OCI-LY1 (cell line): Measurements from ENCODE around the gene EXOSC10.

ENCODE experiments used
- H2AFZ ChIP-seq: fragments of 200-600 bp; sonication (generic), shearing (Covaris generic); 2 replicates; pipeline ENCODE4 v1.6.0; 2014; ENCODE audit warnings: antibody characterized with exemption, mild to moderate bottlenecking, low read length
- H3F3A ChIP-seq: fragments of 200-600 bp; sonication (generic), shearing (Covaris generic); 2 replicates; pipeline ENCODE4 v1.6.0; 2014; ENCODE audit warnings: mild to moderate bottlenecking, antibody characterized with exemption, low read length, moderate library complexity; ENCODE audit not compliant: insufficient read depth
- H3K27ac ChIP-seq: fragments of 200-600 bp; sonication (generic); 2 replicates; pipeline ENCODE4 v1.5.1; 2014; ENCODE audit warnings: low read length, mixed run types, mild to moderate bottlenecking, low read depth; ENCODE audit not compliant: poor library complexity, severe bottlenecking
- H3K27me3 ChIP-seq: fragments of 200-600 bp; sonication (generic); 2 replicates; pipeline ENCODE4 v1.6.0; 2014; ENCODE audit warnings: antibody characterized with exemption, mild to moderate bottlenecking, low read length, moderate library complexity; ENCODE audit not compliant: insufficient read depth
- H3K36me3 ChIP-seq: fragments of 200-600 bp; sonication (generic); 2 replicates; pipeline ENCODE4 v1.6.1; 2014; ENCODE audit warnings: mild to moderate bottlenecking, antibody characterized with exemption, low read length, moderate library complexity, mixed read lengths; ENCODE audit not compliant: insufficient read depth
- H3K4me1 ChIP-seq: fragments of 200-600 bp; sonication (generic); 2 replicates; pipeline ENCODE4 v1.5.1; 2014; ENCODE audit warnings: mild to moderate bottlenecking, low read length, moderate library complexity; ENCODE audit not compliant: insufficient read depth, severe bottlenecking
- H3K4me2 ChIP-seq: fragments of 200-600 bp; sonication (generic), shearing (Covaris generic); 2 replicates; pipeline ENCODE4 v1.6.1; 2014; ENCODE audit warnings: low read length
- H3K4me3 ChIP-seq: fragments of 200-600 bp; sonication (generic); 2 replicates; pipeline ENCODE4 v1.5.1; 2014; ENCODE audit warnings: low read length, low read depth, mild to moderate bottlenecking, mixed read lengths; ENCODE audit not compliant: poor library complexity, severe bottlenecking
- H3K79me2 ChIP-seq: fragments of 200-600 bp; shearing (Covaris generic); 2 replicates; pipeline ENCODE4 v1.6.1; 2016; ENCODE audit warnings: mixed run types, low read length, mixed read lengths; ENCODE audit not compliant: insufficient read depth
- H3K9ac ChIP-seq: fragments of 200-600 bp; sonication (generic), shearing (Covaris generic); 2 replicates; pipeline ENCODE4 v1.6.1; 2014; ENCODE audit warnings: mild to moderate bottlenecking, low read length, mixed read lengths
- H3K9me2 ChIP-seq: fragments of 200-600 bp; sonication (generic), shearing (Covaris generic); 2 replicates; pipeline ENCODE4 v1.6.1; 2014; ENCODE audit warnings: low read depth, mild to moderate bottlenecking, low read length, mixed read lengths
- H3K9me3 ChIP-seq: fragments of 200-600 bp; shearing (Covaris generic); 2 replicates; pipeline ENCODE4 v1.6.1; 2014; ENCODE audit warnings: low read length, mixed read lengths
- H4K20me1 ChIP-seq: fragments of 200-600 bp; sonication (generic), shearing (Covaris generic); 2 replicates; pipeline ENCODE4 v1.6.0; 2016; ENCODE audit warnings: mild to moderate bottlenecking, low read length; ENCODE audit not compliant: insufficient read depth
- CTCF ChIP-seq: fragments of 200-600 bp; sonication (generic), shearing (Covaris generic); IDR thresholded peaks from 2 replicates; pipeline ENCODE4 v1.5.1; 2017; ENCODE audit warnings: mild to moderate bottlenecking, antibody characterized with exemption, low read length, moderate library complexity, mixed read lengths
- EZH2 ChIP-seq: fragments of 200-600 bp; sonication (generic), shearing (Covaris generic); IDR thresholded peaks from 2 replicates; pipeline ENCODE4 v1.8.0; 2017; ENCODE audit warnings: borderline replicate concordance, mixed run types, mild to moderate bottlenecking, antibody characterized with exemption, low read length, moderate library complexity, mixed read lengths

The EXOSC10 gene

DNA sequence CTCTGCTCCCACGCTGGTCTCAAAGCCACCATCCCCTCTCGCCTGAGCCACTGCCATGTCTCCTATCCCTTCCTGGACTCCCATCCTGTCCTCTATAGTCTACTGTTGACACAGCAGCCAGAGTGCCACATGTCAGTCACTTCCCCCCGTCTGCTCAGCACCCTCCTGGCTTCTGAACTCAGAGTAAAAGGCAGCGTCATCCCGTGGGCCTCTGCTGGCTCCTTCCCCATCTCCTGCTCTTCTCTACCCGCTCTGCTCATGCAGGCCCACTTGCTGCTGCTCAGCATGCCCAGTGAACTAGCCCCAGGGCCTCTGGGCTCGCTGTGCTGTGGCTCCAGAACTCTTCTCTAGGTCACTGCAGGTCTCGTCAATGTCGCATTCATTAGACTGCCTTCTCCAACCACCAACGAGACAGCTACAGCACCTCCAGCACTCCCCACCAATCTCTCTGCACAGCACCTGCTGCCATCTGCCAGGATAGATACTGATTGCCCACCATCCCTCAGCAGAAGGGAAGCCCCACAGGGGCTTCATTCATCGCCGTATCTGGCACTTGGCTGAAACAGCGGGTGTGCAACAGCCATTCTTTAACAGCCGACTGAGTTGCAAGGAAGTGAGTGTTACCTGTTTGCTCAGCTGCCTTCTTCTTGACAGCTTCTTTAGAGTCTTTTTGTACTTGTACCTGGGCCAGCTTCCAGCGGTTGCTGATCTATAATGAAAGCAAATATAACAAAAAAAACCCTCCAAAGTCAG, 28.0 kb downstream of the EXOSC10 start:
- TF ChIP-seq CTCF (no peak), EZH2 (no peak)
- no peak overlapping the region for H3K4me2 ChIP-seq
- H3K36me3 ChIP-seq, result peaks cover 91% of the 10 kb centered on the region
- H3K27me3 ChIP-seq, result no peaks in the 10 kb centered on the region
- no peak overlapping the region; the same call in 1 of the 2 replicates for H3K9ac ChIP-seq
- H3K9me2 ChIP-seq, result no peaks in the 10 kb centered on the region
- H3K9me3 ChIP-seq, result no peaks in the 10 kb centered on the region
- H3K27ac ChIP-seq, result peak overlapping the region; percentile 60
- H3K79me2 ChIP-seq, result no peaks in the 10 kb centered on the region
- no peaks in the 10 kb centered on the region for H4K20me1 ChIP-seq
- H2AFZ ChIP-seq, result no peak overlapping the region
- H3K4me3 ChIP-seq, result no peak overlapping the region
- peaks cover 16% of the 10 kb centered on the region for H3K4me1 ChIP-seq
- no peaks in the 10 kb centered on the region for H3F3A ChIP-seq

GRCh38 chr1:11070876-11071275, 28.8 kb downstream of the EXOSC10 start:
- H4K20me1 ChIP-seq, result no peaks in the 10 kb centered on the region
- H3K9me2 ChIP-seq, result no peaks in the 10 kb centered on the region
- peaks cover 16% of the 10 kb centered on the region for H3K4me1 ChIP-seq
- no peak overlapping the region for H3K9ac ChIP-seq
- no peak overlapping the region for H2AFZ ChIP-seq
- no peak for TF ChIP-seq EZH2
- no peak for TF ChIP-seq CTCF
- H3K79me2 ChIP-seq, result no peaks in the 10 kb centered on the region
- H3K36me3 ChIP-seq, result peaks cover 92% of the 10 kb centered on the region
- H3K27me3 ChIP-seq, result no peaks in the 10 kb centered on the region
- H3K27ac ChIP-seq, result no peak overlapping the region
- no peak overlapping the region for H3K4me2 ChIP-seq
- H3K9me3 ChIP-seq, result no peaks in the 10 kb centered on the region
- no peak overlapping the region for H3K4me3 ChIP-seq
- H3F3A ChIP-seq, result no peaks in the 10 kb centered on the region

DNA sequence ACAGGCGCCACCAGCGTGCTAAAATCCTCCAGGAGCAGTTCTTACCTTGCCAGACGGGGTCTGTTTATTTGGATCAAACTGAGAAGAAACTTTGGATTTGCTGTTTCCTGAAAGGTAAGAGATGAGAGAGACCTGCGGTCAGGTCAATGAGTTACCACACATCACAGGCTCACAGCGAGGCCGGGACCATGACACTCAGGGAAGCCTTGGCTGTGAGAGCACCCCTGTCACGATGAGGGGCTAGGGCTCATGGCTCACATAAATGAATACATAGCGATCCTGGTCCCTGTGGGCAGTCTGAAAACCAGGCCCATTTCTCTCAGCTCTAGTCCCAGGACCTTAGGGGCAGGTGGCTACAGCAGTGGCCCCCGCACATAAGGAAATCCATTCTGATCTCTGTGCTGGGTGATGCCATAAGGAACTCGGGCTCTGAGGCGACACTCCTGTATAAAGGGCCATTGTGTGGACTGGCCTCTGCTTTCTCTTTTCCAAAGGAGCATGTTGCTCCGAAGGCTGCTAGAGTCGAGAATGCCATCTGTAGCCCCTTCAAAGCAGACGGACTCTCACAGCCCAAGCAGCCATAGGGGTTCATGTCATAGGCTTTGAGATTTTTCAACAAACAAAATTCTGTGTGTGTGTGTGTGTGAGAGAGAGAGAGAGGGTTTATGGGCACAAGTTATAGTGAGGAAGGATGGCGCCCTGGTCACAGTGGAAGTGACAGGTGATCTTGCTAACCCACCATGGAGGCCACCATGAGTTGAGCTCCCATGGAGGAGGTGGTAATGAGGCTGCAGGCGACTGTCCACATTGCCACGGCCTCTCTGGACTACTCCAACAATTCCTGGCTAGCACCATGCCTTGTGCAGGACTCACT, 30.8 kb downstream of the EXOSC10 start:
- Histone ChIP-seq H3K27me3 (no peaks in the 10 kb centered on the region), H3K79me2 (no peaks in the 10 kb centered on the region), H4K20me1 (no peaks in the 10 kb centered on the region), H2AFZ (no peak overlapping the region), H3K9me3 (no peaks in the 10 kb centered on the region), H3K4me3 (no peak overlapping the region), H3K9me2 (no peaks in the 10 kb centered on the region), H3K4me1 (peaks cover 16% of the 10 kb centered on the region), H3K36me3 (peaks cover 86% of the 10 kb centered on the region), H3K9ac (no peak overlapping the region), H3K27ac (no peak overlapping the region), H3F3A (no peaks in the 10 kb centered on the region), H3K4me2 (no peak overlapping the region)
- TF ChIP-seq CTCF (no peak), EZH2 (no peak)
